HepG2 (cell line): ENCODE measurements around the gene ACTA2. TPM values are rescaled to one million over a fixed set of nuclear protein-coding genes. Genes with fewer than 3 reads are reported as not detected.

Experiments used
- ATAC-seq: fragments of 200-7000 bp; cut with Tn5 transposase; 3 replicates; pipeline ENCODE4 v1.9.1; 2020; ENCODE audit warnings: mild to moderate bottlenecking, moderate library complexity
- BruUV-seq: library from RNA; stranded (reverse); fragments of 400-500 nt; replicated peaks from 2 replicates; lab custom pipeline; 2021; lab: Mats Ljungman, UMichigan
- CTCF ChIA-PET: fragments of 300-600 bp; formaldehyde crosslinking; extraction: SDS; loops from one replicate; lab custom pipeline; 2021; ENCODE audit warnings: low total read pairs, inconsistent platforms, low intra/inter-chr PET ratio; lab: Yijun Ruan, JAX
- POLR2A ChIA-PET: fragments of 350-600 bp; sonication (Branson Sonifier 250); formaldehyde crosslinking; loops from one replicate; lab custom pipeline; 2020; ENCODE audit warnings: antibody characterized with exemption, inconsistent platforms; lab: Yijun Ruan, JAX
- DNase-seq: peaks from one replicate; pipeline ENCODE4 v3.0.0-alpha.2; 2015; ENCODE audit warnings: low spot score
- FAIRE-seq: peaks from 3 replicates; lab custom pipeline; 2011; peaks lifted over from hg19 to GRCh38; lab: Jason Lieb, UNC
- H2AFZ ChIP-seq: one replicate; pipeline ENCODE4 v1.6.1; 2011; ENCODE audit warnings: low read length, inconsistent platforms
- H3K27ac ChIP-seq: fragments of 300-600 bp; 3 replicates; pipeline ENCODE4 v1.8.0; 2011; ENCODE audit warnings: mixed run types, mild to moderate bottlenecking, mixed read lengths, low read length, inconsistent platforms; ENCODE audit not compliant: insufficient read depth; ENCODE audit errors: extremely low read length
- H3K27me3 ChIP-seq, 2 experiments: fragments of 200-600 bp in 1 of 2; 2 replicates in 1 of 2; 3 replicates in 1 of 2; pipeline versions ENCODE4 v1.6.0 to v1.8.0; 2011; ENCODE audit warnings: low read length in 2 of 2, mild to moderate bottlenecking in 2 of 2, moderate library complexity in 2 of 2, inconsistent platforms in 1 of 2; ENCODE audit not compliant: insufficient read depth in 2 of 2, control insufficient read depth in 1 of 2
- H3K36me3 ChIP-seq, 2 experiments: fragments of 200-600 bp in 1 of 2; replicated peaks in 1 of 2; 2 replicates in 1 of 2; 3 replicates in 1 of 2; pipeline versions ENCODE4 v1.5.1 to v1.8.0; 2011; ENCODE audit warnings: low read length in 2 of 2, inconsistent platforms in 1 of 2; ENCODE audit not compliant: insufficient read depth in 2 of 2, control insufficient read depth in 1 of 2
- H3K4me1 ChIP-seq: 2 replicates; pipeline ENCODE4 v1.5.1; 2012; ENCODE audit warnings: low read length, inconsistent platforms; ENCODE audit not compliant: insufficient read depth
- H3K4me2 ChIP-seq: 2 replicates; pipeline ENCODE4 v1.6.0; 2011; ENCODE audit warnings: low read depth, low read length, inconsistent platforms
- H3K4me3 ChIP-seq, 3 experiments: fragments of 200-600 bp in 1 of 3; sonication (generic), shearing (Covaris generic) in 1 of 3; replicated peaks in 1 of 3; 2 replicates each; pipeline ENCODE4 v1.5.1; 2011 to 2016; ENCODE audit warnings: low read length in 3 of 3, inconsistent platforms in 2 of 3, low read depth in 2 of 3, mild to moderate bottlenecking in 2 of 3, control low read depth in 1 of 3, mixed read lengths in 1 of 3; ENCODE audit not compliant: insufficient read depth in 1 of 3
- H3K79me2 ChIP-seq: one replicate; pipeline ENCODE4 v1.6.1; 2011; ENCODE audit warnings: low read length, inconsistent platforms; ENCODE audit not compliant: insufficient read depth
- H3K9ac ChIP-seq: 2 replicates; pipeline ENCODE4 v1.6.0; 2011; ENCODE audit warnings: mild to moderate bottlenecking, low read depth, low read length, inconsistent platforms; ENCODE audit not compliant: insufficient read depth
- H3K9me3 ChIP-seq: 2 replicates; pipeline ENCODE4 v1.5.1; 2012; ENCODE audit warnings: mild to moderate bottlenecking, low read length
- H4K20me1 ChIP-seq: 2 replicates; pipeline ENCODE4 v1.6.0; 2011; ENCODE audit warnings: inconsistent platforms, mild to moderate bottlenecking, low read length, moderate library complexity; ENCODE audit not compliant: insufficient read depth
- DRAP1 ChIP-seq: IDR thresholded peaks from 2 replicates; pipeline ENCODE4 v1.6.1; 2016; ENCODE audit warnings: missing genetic modification reagents, missing compliant biosample characterization
- HNRNPLL ChIP-seq: fragments of 200-400 bp; formaldehyde crosslinking; IDR thresholded peaks from 2 replicates; pipeline ENCODE4 v1.6.1; 2017; ENCODE audit warnings: mild to moderate bottlenecking, low read depth, low read length; ENCODE audit not compliant: poor library complexity, severe bottlenecking
- KDM3A ChIP-seq: IDR thresholded peaks from 2 replicates; pipeline ENCODE4 v1.6.1; 2018; ENCODE audit warnings: low read depth, missing compliant biosample characterization
- NFE2L1 ChIP-seq: sonication (generic); formaldehyde crosslinking; IDR thresholded peaks from 2 replicates; pipeline ENCODE4 v1.4.0; 2020; ENCODE audit warnings: missing genetic modification reagents, mild to moderate bottlenecking, borderline replicate concordance
- NPAS2 ChIP-seq: sonication (generic); formaldehyde crosslinking; IDR thresholded peaks from 2 replicates; pipeline ENCODE4 v1.8.0; 2022; ENCODE audit warnings: mild to moderate bottlenecking, missing genetic modification reagents, borderline replicate concordance
- PAF1 ChIP-seq: IDR thresholded peaks from 2 replicates; pipeline ENCODE4 v1.6.1; 2016; ENCODE audit warnings: missing genetic modification reagents, missing compliant biosample characterization
- PCBP1 ChIP-seq: fragments of 200-400 bp; formaldehyde crosslinking; IDR thresholded peaks from 2 replicates; pipeline ENCODE4 v1.6.1; 2017; ENCODE audit warnings: mild to moderate bottlenecking, low read depth, low read length, borderline replicate concordance
- POGZ ChIP-seq: sonication (generic); formaldehyde crosslinking; IDR thresholded peaks from 2 replicates; pipeline ENCODE4 v1.4.0; 2020; ENCODE audit warnings: mild to moderate bottlenecking, missing genetic modification reagents
- SIX4 ChIP-seq: sonication (generic); formaldehyde crosslinking; IDR thresholded peaks from 2 replicates; pipeline ENCODE4 v1.4.0; 2020; ENCODE audit warnings: missing genetic modification reagents
- ZNF24 ChIP-seq: fragments of 450-650 bp; IDR thresholded peaks from 2 replicates; pipeline ENCODE4 v1.6.1; 2017; ENCODE audit warnings: antibody characterized with exemption, mild to moderate bottlenecking
- ZNF44 ChIP-seq: sonication (generic); formaldehyde crosslinking; IDR thresholded peaks from 2 replicates; pipeline ENCODE4 v1.5.1; 2020; ENCODE audit warnings: mild to moderate bottlenecking, missing genetic modification reagents
- ZNF569 ChIP-seq: sonication (generic); formaldehyde crosslinking; IDR thresholded peaks from 2 replicates; pipeline ENCODE4 v1.5.0; 2020; ENCODE audit warnings: mild to moderate bottlenecking, missing genetic modification reagents, moderate library complexity, borderline replicate concordance
- ZNF780A ChIP-seq: sonication (generic); formaldehyde crosslinking; IDR thresholded peaks from 2 replicates; pipeline ENCODE4 v1.8.0; 2022; ENCODE audit warnings: mild to moderate bottlenecking, missing genetic modification reagents, moderate library complexity
- ZSCAN9 ChIP-seq: IDR thresholded peaks from 2 replicates; pipeline ENCODE4 v1.6.1; 2016; ENCODE audit warnings: borderline replicate concordance
- WGBS: methylation state at CpG from one replicate; pipeline ENCODE4 v1.1.6; 2017; ENCODE audit warnings: low lambda C conversion rate; 5-methylcytosine and 5-hydroxymethylcytosine counted together
- in situ Hi-C: cut with HindIII; loops from 2 replicates; pipeline ENCODE4 v1.10.0; 2017; ENCODE audit warnings: low pct_unique_long_range_greater_than_20kb; ENCODE audit not compliant: extremely low pct_ligation_motif_present
- intact Hi-C: fragments of 100-400 bp; cut with micrococcal nuclease; formaldehyde crosslinking; loops from one replicate; pipeline ENCODE4 v1.10.0; 2022; ENCODE audit not compliant: unreplicated experiment
- polyA plus RNA-seq, 8 experiments: library from polyadenylated mRNA; depleted of rRNA in 3 of 8; stranded (reverse) in 7 of 8; unstranded in 1 of 8; fragments of >200 nt; fragmentation: Illumina TruSeq in 4 of 8; extraction: Trizol in 4 of 8; gene quantifications; 2 replicates each; pipeline versions ENCODE4 v1.2.1 to v1.2.3, GENCODE V29; 2011 to 2016; ENCODE audit warnings: low read depth in 4 of 8, missing spikeins in 1 of 8, mixed read lengths in 1 of 8; ENCODE audit not compliant: insufficient read depth in 1 of 8
- total RNA-seq, 5 experiments: library from RNA; depleted of rRNA; stranded (reverse); fragments of >200 nt; fragmentation: Illumina TruSeq; extraction: Trizol; gene quantifications; 2 replicates each; pipeline ENCODE4 v1.2.3, GENCODE V29; 2016; ENCODE audit warnings: low read depth in 1 of 5

ACTA2 gene
- total and polyA plus RNA-seq, 2 of the 13 experiments (the other 11 are each of a cell fraction or from before 2014, with no cell fraction given) = 21.8 to 59.9 TPM

- CTCF ChIA-PET = no interaction called here
Observed at GRCh38 chr10:88916986-88917385, 35.6 kb downstream of the ACTA2 start.

GRCh38 chr10:88916231-88916630 is 36.3 kb downstream of the ACTA2 start:
- Histone ChIP-seq H3K27me3 (no peaks in the 10 kb centered on the region), H4K20me1 (no peaks in the 10 kb centered on the region), H3K27ac (no peak overlapping the region), H3K4me1 (no peaks in the 10 kb centered on the region), H3K36me3 (no peaks in the 10 kb centered on the region), H3K4me2 (no peak overlapping the region), H2AFZ (no peak overlapping the region), H3K79me2 (no peaks in the 10 kb centered on the region), H3K4me3 (no peak overlapping the region), H3K9ac (no peak overlapping the region), H3K9me3 (no peaks in the 10 kb centered on the region)
- CTCF ChIA-PET = no interaction called here
- intact Hi-C loops (no loop called here), in situ Hi-C loops (no loop called here)
- BruUV-seq = no TSS peak
- ATAC-seq (no peak), FAIRE-seq (no peak), DNase-seq (no peak)
- POLR2A ChIA-PET = no interaction called here
- TF ChIP-seq PCBP1 (no peak), NPAS2 (CRISPR knock-in tag) (no peak), HNRNPLL (no peak), POGZ (CRISPR knock-in tag) (no peak), SIX4 (CRISPR knock-in tag) (no peak), ZNF569 (CRISPR knock-in tag) (no peak), NFE2L1 (no peak), ZNF780A (no peak), DRAP1 (CRISPR knock-in tag) (no peak)

More at GRCh38 chr10:88916986-88917385, 35.6 kb downstream of the ACTA2 start:
- H3K79me2 ChIP-seq = no peaks in the 10 kb centered on the region
- no peaks in the 10 kb centered on the region for H3K36me3 ChIP-seq
- no peak for ATAC-seq
- intact Hi-C loops (no loop called here), in situ Hi-C loops (no loop called here)
- H4K20me1 ChIP-seq = no peaks in the 10 kb centered on the region
- H3K27ac ChIP-seq = no peak overlapping the region
- no peak for DNase-seq
- no peak for FAIRE-seq
- TF ChIP-seq ZSCAN9 (no peak), PAF1 (CRISPR knock-in tag) (no peak), ZNF24 (no peak), ZNF44 (CRISPR knock-in tag) (no peak), KDM3A (CRISPR knock-in tag) (no peak)
- no TSS peak for BruUV-seq
- no peaks in the 10 kb centered on the region for H3K27me3 ChIP-seq
- no peaks in the 10 kb centered on the region for H3K4me1 ChIP-seq
- WGBS = 50% methylated on average over 3 of the region's 3 CpGs
- H3K4me3 ChIP-seq = no peak overlapping the region
- no peak overlapping the region for H2AFZ ChIP-seq
- H3K9ac ChIP-seq = no peak overlapping the region
- H3K9me3 ChIP-seq = no peaks in the 10 kb centered on the region
- H3K4me2 ChIP-seq = no peak overlapping the region
- POLR2A ChIA-PET = no interaction called here
